Thyroid gland (tissue), 4 donors: Measurements from ENCODE around the gene PUDP.

Source experiments
- POLR2A ChIP-seq, 2 donors: fragments of 450-650 bp; IDR thresholded peaks; one replicate each; pipeline ENCODE4 v1.6.1; 2017; ENCODE audit warnings: antibody characterized with exemption in 2 of 2, mild to moderate bottlenecking in 2 of 2, moderate library complexity in 1 of 2
- TF ChIP-seq, protein P1 (sequence below), 6 experiments: fragments of 200-600 bp in 3 of 6; fragments of 450-650 bp in 3 of 6; sonication (generic) in 3 of 6; IDR thresholded peaks; one replicate each; pipeline ENCODE4 v1.5.1; 2016 to 2019; ENCODE audit warnings: antibody characterized with exemption in 6 of 6, mild to moderate bottlenecking in 2 of 6, inconsistent platforms in 1 of 6, moderate library complexity in 1 of 6

DNA sequence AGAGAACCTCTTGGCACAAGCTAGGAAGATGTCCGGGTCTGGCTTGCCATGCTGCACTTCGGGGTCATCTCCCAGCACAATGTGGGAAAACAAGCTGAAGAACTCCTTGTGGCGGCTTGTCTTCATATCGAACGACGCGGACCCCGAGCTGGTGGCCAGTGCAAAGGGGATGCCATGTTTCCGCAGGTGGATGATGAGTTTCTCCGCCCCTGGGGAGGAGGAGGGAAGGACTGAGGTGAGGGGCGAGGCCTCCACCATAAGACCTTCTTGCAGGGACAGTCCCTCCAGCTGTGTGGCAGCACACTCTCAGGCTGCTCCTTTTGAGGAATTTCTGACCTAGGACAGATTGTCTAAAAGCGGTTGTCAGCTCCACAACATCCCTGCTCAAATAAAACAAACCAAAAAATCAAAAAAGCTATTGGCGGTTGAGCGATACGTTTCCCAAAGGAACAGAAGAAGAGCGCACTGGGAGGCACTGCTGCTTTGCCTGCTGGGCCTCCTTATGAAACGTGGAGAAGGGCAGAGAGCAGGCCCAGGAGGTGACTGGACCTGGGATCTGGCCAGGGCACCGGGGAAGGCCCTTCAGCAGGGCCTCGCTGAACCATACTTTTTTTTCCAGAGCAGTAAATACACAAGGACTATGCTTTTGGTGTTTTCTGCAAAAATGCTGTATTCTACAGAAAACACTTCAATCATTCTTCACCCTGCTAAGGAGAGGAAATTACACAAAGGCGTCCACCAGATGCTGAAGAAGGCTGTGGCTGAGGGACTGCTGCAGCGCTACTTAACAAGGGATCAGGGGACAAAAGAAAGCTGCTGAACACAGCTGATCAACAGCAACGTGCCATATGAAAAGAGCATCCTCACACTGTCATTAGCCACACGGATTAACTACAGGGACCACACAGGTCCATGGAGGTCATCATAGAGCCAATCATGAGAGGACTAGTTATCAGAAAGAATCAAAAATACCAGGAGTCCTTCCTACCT, 70.4 kb downstream of the PUDP start:
- TF ChIP-seq, protein P1, sequence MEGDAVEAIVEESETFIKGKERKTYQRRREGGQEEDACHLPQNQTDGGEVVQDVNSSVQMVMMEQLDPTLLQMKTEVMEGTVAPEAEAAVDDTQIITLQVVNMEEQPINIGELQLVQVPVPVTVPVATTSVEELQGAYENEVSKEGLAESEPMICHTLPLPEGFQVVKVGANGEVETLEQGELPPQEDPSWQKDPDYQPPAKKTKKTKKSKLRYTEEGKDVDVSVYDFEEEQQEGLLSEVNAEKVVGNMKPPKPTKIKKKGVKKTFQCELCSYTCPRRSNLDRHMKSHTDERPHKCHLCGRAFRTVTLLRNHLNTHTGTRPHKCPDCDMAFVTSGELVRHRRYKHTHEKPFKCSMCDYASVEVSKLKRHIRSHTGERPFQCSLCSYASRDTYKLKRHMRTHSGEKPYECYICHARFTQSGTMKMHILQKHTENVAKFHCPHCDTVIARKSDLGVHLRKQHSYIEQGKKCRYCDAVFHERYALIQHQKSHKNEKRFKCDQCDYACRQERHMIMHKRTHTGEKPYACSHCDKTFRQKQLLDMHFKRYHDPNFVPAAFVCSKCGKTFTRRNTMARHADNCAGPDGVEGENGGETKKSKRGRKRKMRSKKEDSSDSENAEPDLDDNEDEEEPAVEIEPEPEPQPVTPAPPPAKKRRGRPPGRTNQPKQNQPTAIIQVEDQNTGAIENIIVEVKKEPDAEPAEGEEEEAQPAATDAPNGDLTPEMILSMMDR (IDR thresholded peaks at IDR 0.05): no peak
- TF ChIP-seq POLR2A (IDR thresholded peaks at IDR 0.05): no peak
